OCI-LY3 (cell line): ENCODE results near the gene GDPD5.

Experiments
- H2AFZ ChIP-seq: fragments of 200-600, 300-600 bp; shearing (Covaris generic); 2 replicates; pipeline ENCODE4 v1.6.0; 2014; ENCODE audit warnings: antibody characterized with exemption, low read depth, low read length
- H3K27ac ChIP-seq: fragments of 200-600, 300-600 bp; sonication (generic); 2 replicates; pipeline ENCODE4 v1.5.1; 2014; ENCODE audit warnings: mild to moderate bottlenecking, low read length, moderate library complexity, mixed read lengths
- H3K27me3 ChIP-seq: fragments of 200-600, 300-600 bp; sonication (generic); 2 replicates; pipeline ENCODE4 v1.6.1; 2014; ENCODE audit warnings: low read depth, low read length, mixed read lengths
- H3K36me3 ChIP-seq: fragments of 200-600, 300-600 bp; sonication (generic); replicated peaks from 2 replicates; pipeline ENCODE3; 2014; ENCODE audit warnings: low read depth, low read length, mixed read lengths
- H3K4me1 ChIP-seq: fragments of 300-600, 200-600 bp; sonication (generic); 2 replicates; pipeline ENCODE4 v1.6.1; 2014; ENCODE audit warnings: low read length, mixed read lengths
- H3K4me2 ChIP-seq: fragments of 200-600, 300-600 bp; sonication (generic); 2 replicates; pipeline ENCODE4 v1.6.1; 2014; ENCODE audit warnings: low read length, mixed read lengths
- H3K4me3 ChIP-seq: fragments of 300-600, 200-600 bp; sonication (generic); 2 replicates; pipeline ENCODE4 v1.5.1; 2014; ENCODE audit warnings: antibody characterized with exemption, mild to moderate bottlenecking, low read length, moderate library complexity
- H3K79me2 ChIP-seq: fragments of 300-600, 200-600 bp; shearing (Covaris generic); 2 replicates; pipeline ENCODE4 v1.6.1; 2014; ENCODE audit warnings: mild to moderate bottlenecking, low read length, mixed read lengths
- H3K9ac ChIP-seq: fragments of 300-600, 200-600 bp; shearing (Covaris generic); 2 replicates; pipeline ENCODE4 v1.6.0; 2014; ENCODE audit warnings: mild to moderate bottlenecking, low read length, moderate library complexity
- H3K9me3 ChIP-seq: fragments of 200-600, 300-600 bp; shearing (Covaris generic); 2 replicates; pipeline ENCODE4 v1.6.1; 2014; ENCODE audit warnings: low read length, mixed read lengths; ENCODE audit not compliant: insufficient read depth
- H4K20me1 ChIP-seq: fragments of 200-600, 300-600 bp; sonication (generic); 2 replicates; pipeline ENCODE4 v1.6.1; 2016; ENCODE audit warnings: low read length, mixed read lengths; ENCODE audit not compliant: insufficient read depth
- EZH2phosphoT487 ChIP-seq: fragments of 200-600 bp; shearing (Covaris generic); IDR thresholded peaks from 2 replicates; pipeline ENCODE4 v1.6.1; 2018; ENCODE audit warnings: antibody characterized with exemption, mixed run types, low read depth
- TF ChIP-seq, protein P1 (sequence below): fragments of 200-600, 300-600 bp; sonication (generic); IDR thresholded peaks from 2 replicates; pipeline ENCODE4 v1.5.1; 2014; ENCODE audit warnings: antibody characterized with exemption, low read length, low read depth

Gene GDPD5

DNA sequence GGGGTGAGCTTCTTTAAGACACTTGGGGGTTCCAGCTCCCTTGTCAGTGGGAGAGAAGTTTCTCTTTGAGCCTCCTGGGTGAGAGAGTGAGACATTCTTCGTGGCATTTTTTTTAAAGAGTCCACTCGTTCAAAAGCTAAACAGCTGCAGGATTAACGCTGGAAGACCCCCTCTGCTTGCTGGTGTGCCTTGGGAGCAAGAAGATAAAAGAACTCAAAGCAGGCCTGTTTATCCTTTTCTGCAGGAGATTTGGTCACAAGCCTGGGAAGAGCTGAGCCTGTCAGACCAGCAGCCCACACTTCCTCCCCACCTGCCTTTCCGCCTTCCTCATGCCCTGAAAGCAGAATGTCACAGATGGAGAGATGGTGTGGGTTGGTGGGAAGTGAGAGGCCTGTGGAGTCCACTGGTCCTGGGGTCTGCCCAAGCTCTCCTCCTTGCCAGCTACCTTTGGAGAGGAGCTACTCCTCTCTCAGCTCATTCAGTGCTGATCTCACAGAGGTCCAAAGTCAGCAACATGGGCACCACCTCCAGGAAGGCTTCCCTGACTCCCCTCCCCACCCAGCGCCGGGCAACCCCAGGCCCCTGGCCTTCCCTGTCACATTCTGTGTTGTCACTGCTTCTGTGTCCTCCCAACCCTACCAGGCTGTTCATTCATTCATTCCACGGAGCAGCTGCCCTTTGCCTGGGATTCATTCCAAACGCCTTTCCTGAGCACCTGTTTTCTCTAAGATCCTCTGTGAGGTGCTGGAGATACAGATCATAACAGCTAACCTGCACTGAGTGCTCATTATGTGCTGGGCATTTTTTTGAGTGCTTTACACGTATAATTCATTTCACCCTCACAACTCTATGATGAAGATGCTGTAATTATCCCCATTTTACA is 6.7 kb downstream of the GDPD5 start:
- Histone ChIP-seq H3K27ac (no peak overlapping the region), H3K79me2 (no peaks in the 10 kb centered on the region)

DNA sequence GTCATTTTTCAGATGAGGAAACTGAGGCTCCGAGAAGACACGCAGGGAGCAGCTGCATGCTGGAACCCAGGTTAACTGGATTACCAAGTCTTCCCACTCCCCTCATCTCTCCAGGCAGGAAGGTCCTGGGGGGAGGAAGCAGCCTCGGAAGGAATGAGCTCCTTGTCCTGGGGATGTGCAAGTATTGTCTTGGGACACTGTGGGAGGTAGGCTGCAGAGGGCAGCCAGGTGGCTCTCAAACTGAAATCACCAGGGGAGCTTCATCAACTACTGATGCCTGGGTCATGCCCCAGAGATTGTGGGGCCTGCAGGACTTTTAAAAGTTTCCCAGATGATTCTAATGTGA is 7.6 kb downstream of the GDPD5 start:
- no peak overlapping the region for H3K4me3 ChIP-seq
- no peak for TF ChIP-seq EZH2phosphoT487
- TF ChIP-seq, protein P1, sequence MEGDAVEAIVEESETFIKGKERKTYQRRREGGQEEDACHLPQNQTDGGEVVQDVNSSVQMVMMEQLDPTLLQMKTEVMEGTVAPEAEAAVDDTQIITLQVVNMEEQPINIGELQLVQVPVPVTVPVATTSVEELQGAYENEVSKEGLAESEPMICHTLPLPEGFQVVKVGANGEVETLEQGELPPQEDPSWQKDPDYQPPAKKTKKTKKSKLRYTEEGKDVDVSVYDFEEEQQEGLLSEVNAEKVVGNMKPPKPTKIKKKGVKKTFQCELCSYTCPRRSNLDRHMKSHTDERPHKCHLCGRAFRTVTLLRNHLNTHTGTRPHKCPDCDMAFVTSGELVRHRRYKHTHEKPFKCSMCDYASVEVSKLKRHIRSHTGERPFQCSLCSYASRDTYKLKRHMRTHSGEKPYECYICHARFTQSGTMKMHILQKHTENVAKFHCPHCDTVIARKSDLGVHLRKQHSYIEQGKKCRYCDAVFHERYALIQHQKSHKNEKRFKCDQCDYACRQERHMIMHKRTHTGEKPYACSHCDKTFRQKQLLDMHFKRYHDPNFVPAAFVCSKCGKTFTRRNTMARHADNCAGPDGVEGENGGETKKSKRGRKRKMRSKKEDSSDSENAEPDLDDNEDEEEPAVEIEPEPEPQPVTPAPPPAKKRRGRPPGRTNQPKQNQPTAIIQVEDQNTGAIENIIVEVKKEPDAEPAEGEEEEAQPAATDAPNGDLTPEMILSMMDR, result no peak
- no peak overlapping the region for H3K27ac ChIP-seq
- no peaks in the 10 kb centered on the region for H3K9me3 ChIP-seq
- peaks cover 4% of the 10 kb centered on the region for H3K4me1 ChIP-seq
- no peaks in the 10 kb centered on the region for H4K20me1 ChIP-seq
- no peak overlapping the region for H3K9ac ChIP-seq
- H3K36me3 ChIP-seq, result no peaks in the 10 kb centered on the region
- H3K27me3 ChIP-seq, result peaks cover 2% of the 10 kb centered on the region; the same call in 1 of the 2 replicates
- no peak overlapping the region for H3K4me2 ChIP-seq
- H3K79me2 ChIP-seq, result no peaks in the 10 kb centered on the region
- H2AFZ ChIP-seq, result no peak overlapping the region

More for the DNA sequence above, 6.7 kb downstream of the GDPD5 start:
- no peak overlapping the region for H3K4me2 ChIP-seq
- H3K9ac ChIP-seq, result no peak overlapping the region
- TF ChIP-seq, protein P1, result no peak
- no peak for TF ChIP-seq EZH2phosphoT487
- no peak overlapping the region for H2AFZ ChIP-seq
- no peaks in the 10 kb centered on the region for H4K20me1 ChIP-seq
- no peaks in the 10 kb centered on the region for H3K9me3 ChIP-seq
- H3K4me1 ChIP-seq, result peaks cover 12% of the 10 kb centered on the region
- no peaks in the 10 kb centered on the region for H3K36me3 ChIP-seq
- peaks cover 6% of the 10 kb centered on the region; the same call in 1 of the 2 replicates for H3K27me3 ChIP-seq
- no peak overlapping the region for H3K4me3 ChIP-seq

- H3K79me2 ChIP-seq, result no peaks in the 10 kb centered on the region
- H3K27me3 ChIP-seq, result no peaks in the 10 kb centered on the region
- TF ChIP-seq EZH2phosphoT487, result no peak
- TF ChIP-seq, protein P1, result no peak
- H3K9me3 ChIP-seq, result no peaks in the 10 kb centered on the region
- no peak overlapping the region for H3K4me3 ChIP-seq
- H3K4me1 ChIP-seq, result peaks cover 2% of the 10 kb centered on the region; the same call in 1 of the 2 replicates
- no peak overlapping the region for H2AFZ ChIP-seq
- H3K36me3 ChIP-seq, result no peaks in the 10 kb centered on the region
- H3K27ac ChIP-seq, result no peak overlapping the region
- H3K9ac ChIP-seq, result no peak overlapping the region
- no peaks in the 10 kb centered on the region for H4K20me1 ChIP-seq
- no peak overlapping the region for H3K4me2 ChIP-seq
Measured at GRCh38 chr11:75516886-75517285, 8.9 kb downstream of the GDPD5 start.

GRCh38 chr11:75516140-75516539 is 9.6 kb downstream of the GDPD5 start:
- no peak overlapping the region for H3K27ac ChIP-seq
- no peak overlapping the region for H2AFZ ChIP-seq
- no peaks in the 10 kb centered on the region for H4K20me1 ChIP-seq
- no peak overlapping the region for H3K9ac ChIP-seq
- H3K36me3 ChIP-seq, result no peaks in the 10 kb centered on the region
- H3K79me2 ChIP-seq, result no peaks in the 10 kb centered on the region
- H3K27me3 ChIP-seq, result no peaks in the 10 kb centered on the region
- H3K4me3 ChIP-seq, result no peak overlapping the region
- TF ChIP-seq EZH2phosphoT487, result no peak
- TF ChIP-seq, protein P1, result no peak
- peaks cover 2% of the 10 kb centered on the region; the same call in 1 of the 2 replicates for H3K4me1 ChIP-seq
- no peak overlapping the region for H3K4me2 ChIP-seq
- H3K9me3 ChIP-seq, result no peaks in the 10 kb centered on the region
